ENCODE measurements around the gene SLC44A1. TPM values are rescaled to one million over a fixed set of nuclear protein-coding genes. Genes with fewer than 3 reads are reported as not detected.

Gene SLC44A1
- total RNA-seq: 10 to 100 TPM; 22.2 to 27.1 TPM

DNA sequence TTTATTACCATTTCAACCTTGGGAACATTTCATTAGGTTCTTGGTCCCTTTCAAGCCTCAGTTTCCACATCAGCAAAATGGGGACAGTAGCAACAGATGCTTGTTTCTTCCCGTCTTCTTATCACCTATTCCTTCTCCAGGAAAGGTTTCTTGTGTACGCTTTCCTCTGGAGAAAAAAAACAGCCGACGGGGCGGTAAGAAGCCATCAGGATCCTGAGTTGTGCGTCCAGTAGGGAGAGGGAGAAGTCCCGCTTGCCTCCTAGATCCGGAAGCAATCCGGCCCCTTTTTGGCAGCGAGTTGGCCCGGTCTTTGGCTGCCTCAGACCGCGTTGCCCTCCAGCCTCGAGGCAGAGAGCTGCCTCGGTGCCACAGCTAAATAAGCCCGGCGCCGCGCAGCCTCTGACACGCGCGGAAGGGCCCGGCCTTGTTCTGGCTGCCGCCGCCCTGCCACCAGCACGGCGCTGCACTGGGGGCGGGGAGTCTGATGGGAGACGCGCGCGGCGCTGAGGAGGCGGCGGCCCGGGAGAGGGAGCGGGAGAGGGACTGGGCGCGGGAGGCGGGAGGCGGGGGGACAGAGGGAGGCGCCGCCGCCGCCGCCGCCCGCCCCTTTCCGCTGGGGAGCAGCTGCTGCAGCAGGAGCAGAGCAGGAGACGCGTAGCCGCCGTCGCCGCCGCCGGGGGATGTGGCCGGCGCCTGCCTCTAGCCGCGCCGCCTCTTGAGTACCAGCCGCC, at the start of gene SLC44A1:
Gene SLC44A1, plus strand, starts transcription at position 649 of the 731 bp plus-strand sequence. CDS start 218 bp downstream, outside the sequence.
- Histone ChIP-seq H3K36me3 (no peaks in the 10 kb centered on the region), H3K4me1 (replicated peaks) (no peaks in the 10 kb centered on the region), H3K27me3 (replicated peaks; ENCODE audit: insufficient read depth) (no peaks in the 10 kb centered on the region), H3K9me3 (no peaks in the 10 kb centered on the region), H3K4me3 (peak within 1 kb of the TSS; percentile 60 to 81), H3K27ac (peak within 1 kb of the TSS; percentile 85 to 88)
- intact Hi-C loops (cut with DNase I): loop anchor here (5.0 to 10.0 kb wide), 3 partner anchors 37 to 317 kb away; partner anchors contain the start of gene ABCA1
- peak; percentile 96 for DNase-seq (ENCODE audit: low spot score)
- peak; percentile 87 for TF ChIP-seq POLR2AphosphoS5 (IDR thresholded peaks at IDR 0.05)
- TF ChIP-seq POLR2A (IDR thresholded peaks at IDR 0.05): peak; percentile 67
- TF ChIP-seq, protein P1, sequence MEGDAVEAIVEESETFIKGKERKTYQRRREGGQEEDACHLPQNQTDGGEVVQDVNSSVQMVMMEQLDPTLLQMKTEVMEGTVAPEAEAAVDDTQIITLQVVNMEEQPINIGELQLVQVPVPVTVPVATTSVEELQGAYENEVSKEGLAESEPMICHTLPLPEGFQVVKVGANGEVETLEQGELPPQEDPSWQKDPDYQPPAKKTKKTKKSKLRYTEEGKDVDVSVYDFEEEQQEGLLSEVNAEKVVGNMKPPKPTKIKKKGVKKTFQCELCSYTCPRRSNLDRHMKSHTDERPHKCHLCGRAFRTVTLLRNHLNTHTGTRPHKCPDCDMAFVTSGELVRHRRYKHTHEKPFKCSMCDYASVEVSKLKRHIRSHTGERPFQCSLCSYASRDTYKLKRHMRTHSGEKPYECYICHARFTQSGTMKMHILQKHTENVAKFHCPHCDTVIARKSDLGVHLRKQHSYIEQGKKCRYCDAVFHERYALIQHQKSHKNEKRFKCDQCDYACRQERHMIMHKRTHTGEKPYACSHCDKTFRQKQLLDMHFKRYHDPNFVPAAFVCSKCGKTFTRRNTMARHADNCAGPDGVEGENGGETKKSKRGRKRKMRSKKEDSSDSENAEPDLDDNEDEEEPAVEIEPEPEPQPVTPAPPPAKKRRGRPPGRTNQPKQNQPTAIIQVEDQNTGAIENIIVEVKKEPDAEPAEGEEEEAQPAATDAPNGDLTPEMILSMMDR (IDR thresholded peaks at IDR 0.05): peak in 2 of 4 experiments; percentile 29 to 34
- 2% methylated on average over 50 of the region's 63 CpGs for WGBS

DNA sequence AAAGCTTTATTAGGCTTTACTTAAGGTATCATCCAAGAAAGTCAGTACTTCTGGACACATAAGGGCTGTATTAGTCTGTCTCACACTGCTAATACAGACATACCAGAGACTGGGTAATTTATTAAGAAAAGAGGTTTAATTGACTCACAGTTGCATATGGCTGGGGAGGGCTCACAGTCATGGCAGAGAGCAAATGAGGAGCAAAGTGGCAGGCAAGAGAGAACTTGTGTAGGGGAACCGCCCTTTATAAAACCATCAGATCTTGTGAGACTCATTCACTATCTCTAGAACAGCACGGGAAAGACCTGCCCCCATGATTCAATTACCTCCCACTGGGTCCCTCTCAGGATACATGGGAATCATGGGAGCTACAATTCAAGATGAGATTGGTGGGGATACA, 49.2 kb upstream of the SLC44A1 start:
- 73% methylated on average over 2 of the region's 2 CpGs for WGBS

DNA sequence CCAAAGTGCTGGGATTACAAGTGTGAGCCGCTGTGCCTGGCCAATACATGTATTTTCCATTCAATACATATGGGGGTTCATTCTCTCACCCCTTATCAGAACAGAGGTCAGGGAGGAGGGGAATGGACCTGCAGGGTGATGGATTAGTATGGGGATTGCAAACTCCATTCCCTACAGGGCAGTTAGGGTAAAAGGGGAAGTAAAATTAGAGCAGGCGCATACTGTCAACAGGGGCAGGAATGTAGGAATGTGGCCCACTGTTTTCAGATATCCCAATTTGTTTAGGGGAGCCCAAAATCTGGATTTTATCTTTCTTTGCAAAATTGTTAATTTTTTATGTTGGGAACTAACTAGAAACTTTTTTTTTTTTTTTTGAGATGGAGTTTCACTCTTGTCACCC, 46.4 kb upstream of the SLC44A1 start:
- 100% methylated on average over 2 of the region's 2 CpGs for WGBS
- no peaks in the 10 kb centered on the region for H3K36me3 ChIP-seq
- no peak overlapping the region for H3K27ac ChIP-seq
- no peak for DNase-seq (ENCODE audit: low spot score)
- no peaks in the 10 kb centered on the region for H3K27me3 ChIP-seq (replicated peaks; ENCODE audit: insufficient read depth)
- no peaks in the 10 kb centered on the region for H3K9me3 ChIP-seq
- TF ChIP-seq POLR2AphosphoS5 (IDR thresholded peaks at IDR 0.05): no peak
- intact Hi-C loops (cut with DNase I): no loop called here
- H3K4me1 ChIP-seq (replicated peaks): no peaks in the 10 kb centered on the region
- H3K4me3 ChIP-seq: no peak overlapping the region

More for the DNA sequence above, 49.2 kb upstream of the SLC44A1 start:
- no peaks in the 10 kb centered on the region for H3K36me3 ChIP-seq
- no peaks in the 10 kb centered on the region for H3K9me3 ChIP-seq
- TF ChIP-seq POLR2A (IDR thresholded peaks at IDR 0.05): no peak
- TF ChIP-seq POLR2AphosphoS5 (IDR thresholded peaks at IDR 0.05): no peak
- TF ChIP-seq, protein P1 (IDR thresholded peaks at IDR 0.05): no peak
- no peak for DNase-seq (ENCODE audit: low spot score)
- no peak overlapping the region for H3K27ac ChIP-seq
- H3K27me3 ChIP-seq (replicated peaks; ENCODE audit: insufficient read depth): no peaks in the 10 kb centered on the region
- intact Hi-C loops (cut with DNase I): no loop called here
- no peak overlapping the region for H3K4me3 ChIP-seq
- no peaks in the 10 kb centered on the region for H3K4me1 ChIP-seq (replicated peaks)

DNA sequence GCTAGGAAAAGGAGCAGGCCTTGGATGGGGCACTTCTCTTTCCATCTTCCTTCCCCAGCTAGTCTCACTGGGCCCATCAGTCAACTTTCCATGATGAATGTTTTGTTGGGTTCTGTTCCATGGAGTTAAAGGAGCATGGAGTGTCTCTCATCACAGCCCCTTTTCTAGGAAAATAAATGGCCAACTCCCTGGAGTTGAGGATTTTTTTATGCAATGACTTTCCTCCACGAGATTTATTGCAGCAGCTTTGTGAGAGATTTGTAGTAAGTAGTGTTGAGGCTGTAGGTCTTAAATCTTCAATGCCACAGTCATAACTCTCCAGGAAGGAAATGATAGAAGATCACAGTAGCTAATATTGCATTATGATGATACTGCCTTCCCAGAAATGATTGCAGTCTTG, 45.6 kb upstream of the SLC44A1 start:
- Histone ChIP-seq H3K4me3 (no peak overlapping the region), H3K36me3 (no peaks in the 10 kb centered on the region), H3K27ac (no peak overlapping the region), H3K9me3 (no peaks in the 10 kb centered on the region), H3K4me1 (replicated peaks) (no peaks in the 10 kb centered on the region), H3K27me3 (replicated peaks; ENCODE audit: insufficient read depth) (no peaks in the 10 kb centered on the region)
- 48% methylated on average over 1 of the region's 1 CpG for WGBS
- no peak for DNase-seq (ENCODE audit: low spot score)
- intact Hi-C loops (cut with DNase I): no loop called here
- TF ChIP-seq, protein P1 (IDR thresholded peaks at IDR 0.05): no peak
- TF ChIP-seq POLR2AphosphoS5 (IDR thresholded peaks at IDR 0.05): no peak
- no peak for TF ChIP-seq POLR2A (IDR thresholded peaks at IDR 0.05)

DNA sequence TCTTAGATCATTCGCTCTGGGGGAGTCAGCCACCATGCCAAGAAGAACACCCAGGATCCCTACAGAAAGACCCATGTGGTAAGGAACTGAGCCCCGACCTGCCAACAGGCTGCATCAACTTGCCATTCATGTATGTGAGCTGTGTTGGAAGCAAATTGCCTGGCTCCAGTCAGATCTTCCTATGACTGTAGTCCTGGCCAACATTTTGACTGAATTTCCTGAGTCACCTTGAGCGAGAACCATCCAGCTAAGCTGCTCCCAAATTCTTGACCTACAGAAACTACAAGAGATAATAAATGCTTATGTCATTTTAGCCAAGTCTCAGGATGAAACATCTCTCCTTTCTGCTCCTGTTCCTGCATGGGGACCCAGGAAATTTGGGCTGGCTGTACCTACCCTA, 40.0 kb upstream of the SLC44A1 start:
- no peaks in the 10 kb centered on the region for H3K4me1 ChIP-seq (replicated peaks)
- intact Hi-C loops (cut with DNase I): no loop called here
- no peak for DNase-seq (ENCODE audit: low spot score)
- H3K27me3 ChIP-seq (replicated peaks; ENCODE audit: insufficient read depth): no peaks in the 10 kb centered on the region
- H3K36me3 ChIP-seq: no peaks in the 10 kb centered on the region
- 91% methylated on average over 3 of the region's 3 CpGs for WGBS
- TF ChIP-seq, protein P1 (IDR thresholded peaks at IDR 0.05): no peak
- no peak for TF ChIP-seq POLR2AphosphoS5 (IDR thresholded peaks at IDR 0.05)
- TF ChIP-seq POLR2A (IDR thresholded peaks at IDR 0.05): no peak
- H3K4me3 ChIP-seq: no peak overlapping the region
- no peaks in the 10 kb centered on the region for H3K9me3 ChIP-seq
- no peak overlapping the region for H3K27ac ChIP-seq
